PFSK-1 (cell line): ENCODE measurements around the gene RAPGEF5.

ENCODE experiments used
- FOXP2 ChIP-seq: optimal IDR thresholded peaks from 2 replicates; pipeline ENCODE3; 2011; ENCODE audit warnings: borderline replicate concordance, control low read depth, inconsistent platforms; ENCODE audit not compliant: insufficient read depth; ENCODE audit errors: extremely low read length, extremely low read depth
- POLR2AphosphoS5 ChIP-seq: IDR thresholded peaks from 2 replicates; pipeline ENCODE4 v1.6.1; 2012; ENCODE audit warnings: low read depth, mild to moderate bottlenecking, control low read depth, low read length, moderate library complexity
- REST ChIP-seq, 2 experiments: IDR thresholded peaks; 2 replicates each; pipeline versions ENCODE4 v1.6.1 to v1.8.0; 2011 to 2012; ENCODE audit warnings: low read depth in 2 of 2, low read length in 2 of 2, control low read depth in 1 of 2, inconsistent platforms in 1 of 2, mild to moderate bottlenecking in 1 of 2, moderate library complexity in 1 of 2; ENCODE audit not compliant: insufficient read depth in 1 of 2
- SIN3A ChIP-seq: IDR thresholded peaks from 2 replicates; pipeline ENCODE4 v1.6.1; 2012; ENCODE audit warnings: mild to moderate bottlenecking, low read length, moderate library complexity, borderline replicate concordance; ENCODE audit not compliant: insufficient read depth
- TAF1 ChIP-seq: IDR thresholded peaks from 2 replicates; pipeline ENCODE4 v1.6.1; 2012; ENCODE audit warnings: low read length, control low read depth, borderline replicate concordance; ENCODE audit not compliant: insufficient read depth

- TF ChIP-seq REST (IDR thresholded peaks at IDR 0.05; ENCODE audit: insufficient read depth in 1 of 2, low read depth in 2 of 2, low read length in 2 of 2) (no peak), POLR2AphosphoS5 (no peak), TAF1 (no peak), SIN3A (no peak), FOXP2 (no peak)
Observed at GRCh38 chr7:22173685-22174573, 183.0 kb downstream of the RAPGEF5 start.
